DND-41 (cell line): Measurements from ENCODE around the gene KIF25.

Experiments
- ATAC-seq: fragments of 200-7000 bp; cut with Tn5 transposase; 3 replicates; pipeline ENCODE4 v1.9.1; 2021; ENCODE audit warnings: low read depth; ENCODE audit not compliant: insufficient read depth
- DNase-seq: peaks from one replicate; pipeline ENCODE4 v3.0.0-alpha.2; 2020
- H2AFZ ChIP-seq: 2 replicates; pipeline ENCODE4 v1.6.0; 2012; ENCODE audit warnings: low read depth, low read length
- H3K27ac ChIP-seq: 2 replicates; pipeline ENCODE4 v1.5.1; 2012; ENCODE audit warnings: low read length, inconsistent platforms
- H3K27me3 ChIP-seq: fragments of 200-600 bp; sonication (generic); 2 replicates; pipeline ENCODE4 v1.6.0; 2012; ENCODE audit warnings: low read length, mild to moderate bottlenecking, inconsistent platforms; ENCODE audit not compliant: insufficient read depth, poor library complexity
- H3K36me3 ChIP-seq: 2 replicates; pipeline ENCODE4 v1.5.1; 2012; ENCODE audit warnings: low read length, inconsistent platforms; ENCODE audit not compliant: insufficient read depth
- H3K4me1 ChIP-seq: 2 replicates; pipeline ENCODE4 v1.5.1; 2012; ENCODE audit warnings: mild to moderate bottlenecking, low read length; ENCODE audit not compliant: insufficient read depth
- H3K4me2 ChIP-seq: 2 replicates; pipeline ENCODE4 v1.6.0; 2012; ENCODE audit warnings: mild to moderate bottlenecking, moderate library complexity, low read length, inconsistent platforms; ENCODE audit not compliant: insufficient read depth
- H3K4me3 ChIP-seq, 2 experiments: fragments of 200-600 bp in 1 of 2; shearing (Covaris generic) in 1 of 2; 2 replicates each; pipeline ENCODE4 v1.5.1; 2012 to 2016; ENCODE audit warnings: inconsistent platforms in 2 of 2, low read length in 2 of 2, mild to moderate bottlenecking in 2 of 2, low read depth in 1 of 2, moderate library complexity in 1 of 2
- H3K79me2 ChIP-seq: 2 replicates; pipeline ENCODE4 v1.6.0; 2012; ENCODE audit warnings: low read length, inconsistent platforms; ENCODE audit not compliant: insufficient read depth
- H3K9ac ChIP-seq: 2 replicates; pipeline ENCODE4 v1.6.0; 2012; ENCODE audit warnings: low read depth, mild to moderate bottlenecking, inconsistent platforms, low read length, moderate library complexity
- H3K9me3 ChIP-seq: 2 replicates; pipeline ENCODE4 v1.5.1; 2012; ENCODE audit warnings: low read length, moderate library complexity, mild to moderate bottlenecking, inconsistent platforms; ENCODE audit not compliant: insufficient read depth, severe bottlenecking
- H4K20me1 ChIP-seq: 2 replicates; pipeline ENCODE4 v1.6.0; 2012; ENCODE audit warnings: low read length; ENCODE audit not compliant: insufficient read depth
- EZH2 ChIP-seq: IDR thresholded peaks from 3 replicates; pipeline ENCODE4 v1.6.1; 2012; ENCODE audit warnings: borderline replicate concordance, low read depth, mild to moderate bottlenecking, moderate library complexity, low read length, inconsistent platforms; ENCODE audit not compliant: severe bottlenecking
- TF ChIP-seq, protein P1 (sequence below): IDR thresholded peaks from 2 replicates; pipeline ENCODE4 v1.5.1; 2012; ENCODE audit warnings: borderline replicate concordance, low read length, moderate library complexity, mild to moderate bottlenecking; ENCODE audit not compliant: poor library complexity, severe bottlenecking; ENCODE audit errors: extremely low read depth

Gene KIF25

DNA sequence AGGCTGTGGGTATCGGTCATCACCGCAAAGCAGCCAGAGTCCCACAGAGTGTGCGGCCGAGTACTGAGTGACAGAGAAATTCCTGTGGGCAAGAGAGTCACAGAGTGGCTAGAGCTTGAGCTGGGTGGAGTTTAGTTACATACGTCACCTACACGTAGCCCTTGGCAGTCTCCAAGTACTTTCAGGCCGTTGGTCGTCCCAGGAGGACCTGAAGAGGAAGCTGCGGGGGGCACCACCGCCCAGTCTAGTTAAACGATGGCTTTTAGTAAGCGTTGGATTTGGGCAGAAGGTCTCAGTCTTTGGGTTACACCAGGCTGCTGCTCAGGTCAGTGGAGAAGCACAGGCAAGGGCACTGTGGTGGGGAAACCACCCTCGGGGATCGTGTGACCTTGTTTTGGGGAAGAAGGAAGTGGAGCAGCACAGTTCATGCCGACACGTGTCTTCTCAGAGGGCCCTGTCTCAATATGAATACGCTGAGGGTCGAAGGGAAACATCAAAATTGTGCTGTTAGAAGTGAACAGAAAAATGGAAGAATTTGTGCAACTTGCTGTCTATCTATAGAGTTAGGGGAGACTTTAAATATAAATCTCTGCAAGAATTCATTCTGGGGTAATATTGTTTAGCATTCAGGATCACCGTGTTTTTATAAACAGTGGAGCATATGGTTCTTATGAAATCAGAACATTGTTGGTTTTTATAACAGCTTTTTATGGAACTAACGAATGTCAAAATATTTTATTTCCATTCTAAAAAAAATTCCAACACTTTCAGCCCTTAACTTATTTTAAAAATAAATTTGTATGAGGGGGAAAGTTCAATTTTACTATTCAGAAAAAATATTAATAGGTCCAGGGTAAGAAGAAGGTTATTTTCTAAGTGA lies 28.6 kb downstream of the KIF25 start:
- Histone ChIP-seq H2AFZ (no peak overlapping the region), H3K4me2 (no peak overlapping the region), H3K27ac (no peak overlapping the region), H3K9ac (no peak overlapping the region), H3K4me3 (no peak overlapping the region), H3K36me3 (no peaks in the 10 kb centered on the region), H3K9me3 (no peaks in the 10 kb centered on the region), H3K27me3 (no peaks in the 10 kb centered on the region), H3K79me2 (no peaks in the 10 kb centered on the region), H4K20me1 (no peaks in the 10 kb centered on the region), H3K4me1 (no peaks in the 10 kb centered on the region)
- DNase-seq = no peak
- ATAC-seq = no peak
- no peak for TF ChIP-seq EZH2
- TF ChIP-seq, protein P1, sequence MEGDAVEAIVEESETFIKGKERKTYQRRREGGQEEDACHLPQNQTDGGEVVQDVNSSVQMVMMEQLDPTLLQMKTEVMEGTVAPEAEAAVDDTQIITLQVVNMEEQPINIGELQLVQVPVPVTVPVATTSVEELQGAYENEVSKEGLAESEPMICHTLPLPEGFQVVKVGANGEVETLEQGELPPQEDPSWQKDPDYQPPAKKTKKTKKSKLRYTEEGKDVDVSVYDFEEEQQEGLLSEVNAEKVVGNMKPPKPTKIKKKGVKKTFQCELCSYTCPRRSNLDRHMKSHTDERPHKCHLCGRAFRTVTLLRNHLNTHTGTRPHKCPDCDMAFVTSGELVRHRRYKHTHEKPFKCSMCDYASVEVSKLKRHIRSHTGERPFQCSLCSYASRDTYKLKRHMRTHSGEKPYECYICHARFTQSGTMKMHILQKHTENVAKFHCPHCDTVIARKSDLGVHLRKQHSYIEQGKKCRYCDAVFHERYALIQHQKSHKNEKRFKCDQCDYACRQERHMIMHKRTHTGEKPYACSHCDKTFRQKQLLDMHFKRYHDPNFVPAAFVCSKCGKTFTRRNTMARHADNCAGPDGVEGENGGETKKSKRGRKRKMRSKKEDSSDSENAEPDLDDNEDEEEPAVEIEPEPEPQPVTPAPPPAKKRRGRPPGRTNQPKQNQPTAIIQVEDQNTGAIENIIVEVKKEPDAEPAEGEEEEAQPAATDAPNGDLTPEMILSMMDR = no peak

DNA sequence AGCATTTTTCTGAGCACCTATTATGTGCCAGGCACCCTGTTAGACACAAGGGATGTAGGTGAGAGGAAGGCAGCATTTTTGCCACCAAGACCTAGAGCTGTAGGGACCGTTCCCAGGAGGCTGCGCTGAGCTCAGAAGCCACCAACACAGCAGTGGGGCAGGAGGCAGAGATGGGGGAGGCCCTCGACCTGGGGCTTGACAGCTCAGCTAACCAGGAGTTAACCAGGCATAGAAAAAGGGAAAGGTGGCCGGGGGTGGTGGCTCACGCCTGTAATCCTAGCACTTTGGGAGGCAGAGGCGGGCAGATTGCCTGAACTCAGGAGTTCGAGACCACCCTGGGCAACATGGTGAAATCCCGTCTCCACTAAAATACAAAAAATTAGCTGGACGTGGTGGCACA lies 29.5 kb downstream of the KIF25 start:
- Histone ChIP-seq H3K4me3 (no peak overlapping the region), H3K27ac (no peak overlapping the region), H3K27me3 (no peaks in the 10 kb centered on the region), H3K4me2 (no peak overlapping the region), H4K20me1 (no peaks in the 10 kb centered on the region), H3K4me1 (no peaks in the 10 kb centered on the region), H3K9me3 (no peaks in the 10 kb centered on the region), H3K79me2 (no peaks in the 10 kb centered on the region), H3K36me3 (no peaks in the 10 kb centered on the region), H2AFZ (no peak overlapping the region), H3K9ac (no peak overlapping the region)
- ATAC-seq = no peak
- TF ChIP-seq, protein P1 = no peak
- no peak for TF ChIP-seq EZH2
- DNase-seq = no peak

- H3K4me1 ChIP-seq = no peaks in the 10 kb centered on the region
- no peaks in the 10 kb centered on the region for H3K27me3 ChIP-seq
- no peak overlapping the region for H2AFZ ChIP-seq
- no peak overlapping the region for H3K9ac ChIP-seq
- H3K9me3 ChIP-seq = no peaks in the 10 kb centered on the region
- no peaks in the 10 kb centered on the region for H4K20me1 ChIP-seq
- no peaks in the 10 kb centered on the region for H3K79me2 ChIP-seq
- no peaks in the 10 kb centered on the region for H3K36me3 ChIP-seq
- H3K27ac ChIP-seq = no peak overlapping the region
- DNase-seq (no peak), ATAC-seq (no peak)
- H3K4me2 ChIP-seq = no peak overlapping the region
- H3K4me3 ChIP-seq = no peak overlapping the region
- TF ChIP-seq, protein P1 = no peak
- TF ChIP-seq EZH2 = no peak
Measured at GRCh38 chr6:168027521-168027920, 30.1 kb downstream of the KIF25 start.
